Neuron (in vitro differentiated cells): ENCODE results near the gene C6orf62.
"Not testable (repeated sequence)": the region's sequence is repeated elsewhere in the genome, so short reads cannot be mapped to it uniquely, and the experiment has no call there.

Source experiments
- H2AFZ ChIP-seq: one replicate; pipeline ENCODE4 v1.6.1; 2013; ENCODE audit warnings: low read depth, mild to moderate bottlenecking, inconsistent platforms, low read length, moderate library complexity
- H3K27me3 ChIP-seq: one replicate; pipeline ENCODE4 v1.6.1; 2013; ENCODE audit warnings: low read length; ENCODE audit not compliant: insufficient read depth
- H3K36me3 ChIP-seq: one replicate; pipeline ENCODE4 v1.6.1; 2013; ENCODE audit warnings: low read length; ENCODE audit not compliant: insufficient read depth
- H3K4me1 ChIP-seq: one replicate; pipeline ENCODE4 v1.6.1; 2013; ENCODE audit warnings: low read length; ENCODE audit not compliant: insufficient read depth
- H3K4me3 ChIP-seq: 2 replicates; pipeline ENCODE4 v1.5.1; 2013; ENCODE audit warnings: mild to moderate bottlenecking, low read length, moderate library complexity
- H3K9me3 ChIP-seq: one replicate; pipeline ENCODE4 v1.6.1; 2013; ENCODE audit warnings: low read length

The C6orf62 gene

GRCh38 chr6:24719125-24719971 is at the start of gene C6orf62:
TSS of gene C6orf62 (minus strand) at chr6:24719154. CDS start at chr6:24718668, 486 bp downstream.
- peaks cover 2% of the 10 kb centered on the region for H3K9me3 ChIP-seq
- H2AFZ ChIP-seq, result no peak within 1 kb of the TSS
- peak within 1 kb of the TSS; percentile 99 for H3K4me3 ChIP-seq
- peaks cover 38% of the 10 kb centered on the region for H3K36me3 ChIP-seq
- peaks cover 27% of the 10 kb centered on the region for H3K4me1 ChIP-seq
- H3K27me3 ChIP-seq, result no peaks in the 10 kb centered on the region

- H3K27me3 ChIP-seq, result no peaks in the 10 kb centered on the region
Measured at GRCh38 chr6:24768361-24768760, 49.4 kb upstream of the C6orf62 start.

GRCh38 chr6:24766680-24767462 is 47.9 kb upstream of the C6orf62 start:
- Histone ChIP-seq H3K4me1 (no peaks in the 10 kb centered on the region), H3K36me3 (no peaks in the 10 kb centered on the region), H3K4me3 (no peak overlapping the region), H3K27me3 (no peaks in the 10 kb centered on the region), H3K9me3 (no peaks in the 10 kb centered on the region), H2AFZ (no peak overlapping the region)

More at GRCh38 chr6:24768361-24768760, 49.4 kb upstream of the C6orf62 start:
- Histone ChIP-seq H3K36me3 (no peaks in the 10 kb centered on the region), H2AFZ (no peak overlapping the region), H3K4me3 (no peak overlapping the region), H3K4me1 (no peaks in the 10 kb centered on the region), H3K9me3 (no peaks in the 10 kb centered on the region)

- not testable (repeated sequence) for H3K27me3 ChIP-seq, H3K4me1 ChIP-seq, H2AFZ ChIP-seq, H3K36me3 ChIP-seq, H3K9me3 ChIP-seq, H3K4me3 ChIP-seq
Measured at GRCh38 chr6:24765968-24766367, 47.0 kb upstream of the C6orf62 start.

- not testable (repeated sequence) for H3K9me3 ChIP-seq, H3K36me3 ChIP-seq, H3K4me3 ChIP-seq, H3K4me1 ChIP-seq, H3K27me3 ChIP-seq, H2AFZ ChIP-seq
Measured at GRCh38 chr6:24764833-24765828, 46.2 kb upstream of the C6orf62 start.

GRCh38 chr6:24763578-24763977 is 44.6 kb upstream of the C6orf62 start:
- Histone ChIP-seq H3K4me1 (no peaks in the 10 kb centered on the region), H3K36me3 (no peaks in the 10 kb centered on the region), H3K27me3 (no peaks in the 10 kb centered on the region), H3K9me3 (no peaks in the 10 kb centered on the region), H3K4me3 (no peak overlapping the region), H2AFZ (no peak overlapping the region)

- no peaks in the 10 kb centered on the region for H3K9me3 ChIP-seq
Measured at GRCh38 chr6:24761851-24762250, 42.9 kb upstream of the C6orf62 start.

GRCh38 chr6:24761193-24761835 is 42.4 kb upstream of the C6orf62 start:
- H3K36me3 ChIP-seq, result no peaks in the 10 kb centered on the region
- H3K27me3 ChIP-seq, result no peaks in the 10 kb centered on the region
- H3K4me1 ChIP-seq, result no peaks in the 10 kb centered on the region
- H2AFZ ChIP-seq, result no peak overlapping the region
- H3K9me3 ChIP-seq, result no peaks in the 10 kb centered on the region
- no peak overlapping the region for H3K4me3 ChIP-seq

More at GRCh38 chr6:24761851-24762250, 42.9 kb upstream of the C6orf62 start:
- Histone ChIP-seq H3K36me3 (no peaks in the 10 kb centered on the region), H3K4me3 (no peak overlapping the region), H3K27me3 (no peaks in the 10 kb centered on the region), H2AFZ (no peak overlapping the region), H3K4me1 (no peaks in the 10 kb centered on the region)

GRCh38 chr6:24760210-24760609 is 41.3 kb upstream of the C6orf62 start:
- Histone ChIP-seq H3K9me3 (no peaks in the 10 kb centered on the region), H3K27me3 (no peaks in the 10 kb centered on the region), H3K4me3 (no peak overlapping the region), H3K36me3 (no peaks in the 10 kb centered on the region), H2AFZ (no peak overlapping the region), H3K4me1 (no peaks in the 10 kb centered on the region)

- no peaks in the 10 kb centered on the region for H3K27me3 ChIP-seq
- no peaks in the 10 kb centered on the region for H3K36me3 ChIP-seq
- no peaks in the 10 kb centered on the region for H3K4me1 ChIP-seq
- H3K4me3 ChIP-seq, result no peak overlapping the region
- no peaks in the 10 kb centered on the region for H3K9me3 ChIP-seq
- no peak overlapping the region for H2AFZ ChIP-seq
Measured at GRCh38 chr6:24759718-24760117, 40.8 kb upstream of the C6orf62 start.

- no peaks in the 10 kb centered on the region for H3K4me1 ChIP-seq
- H3K9me3 ChIP-seq, result no peaks in the 10 kb centered on the region
- H3K27me3 ChIP-seq, result no peaks in the 10 kb centered on the region
- H3K4me3 ChIP-seq, result no peak overlapping the region
- no peaks in the 10 kb centered on the region for H3K36me3 ChIP-seq
- no peak overlapping the region for H2AFZ ChIP-seq
Measured at GRCh38 chr6:24757611-24758010, 38.7 kb upstream of the C6orf62 start.

- Histone ChIP-seq H2AFZ (no peak overlapping the region), H3K4me3 (no peak overlapping the region), H3K9me3 (no peaks in the 10 kb centered on the region), H3K36me3 (no peaks in the 10 kb centered on the region), H3K4me1 (no peaks in the 10 kb centered on the region), H3K27me3 (no peaks in the 10 kb centered on the region)
Measured at GRCh38 chr6:24755279-24755678, 36.3 kb upstream of the C6orf62 start.
